GM23338 (cell line): Measurements from ENCODE around the gene PKNOX2. TPM values are rescaled to one million over a fixed set of nuclear protein-coding genes. Genes with fewer than 3 reads are reported as not detected.

Experiments used
- ATAC-seq: fragments of 200-7000 bp; cut with Tn5 transposase; 3 replicates; pipeline ENCODE4 v1.9.1; 2020
- DNase-seq: peaks from one replicate; pipeline ENCODE4 v3.0.0-alpha.2; 2015; ENCODE audit warnings: low spot score
- H2AFZ ChIP-seq: fragments of 200-600 bp; sonication (generic); 2 replicates; pipeline ENCODE4 v1.8.0; 2016; ENCODE audit warnings: antibody characterized with exemption, mild to moderate bottlenecking, moderate library complexity
- H3F3A ChIP-seq: fragments of 200-600 bp; sonication (generic); replicated peaks from 2 replicates; pipeline ENCODE4 v1.8.0; 2017; ENCODE audit warnings: antibody characterized with exemption, mixed run types, low read depth
- H3K27ac ChIP-seq: fragments of 200-600 bp; sonication (generic); 2 replicates; pipeline ENCODE4 v1.6.1; 2016; ENCODE audit warnings: low read depth
- H3K27me3 ChIP-seq: fragments of 200-600 bp; sonication (generic); 2 replicates; pipeline ENCODE4 v1.8.0; 2016; ENCODE audit warnings: mild to moderate bottlenecking, mixed run types, moderate library complexity; ENCODE audit not compliant: insufficient read depth
- H3K36me3 ChIP-seq: fragments of 200-600 bp; sonication (generic); 2 replicates; pipeline ENCODE4 v1.8.0; 2016; ENCODE audit warnings: mild to moderate bottlenecking; ENCODE audit not compliant: insufficient read depth
- H3K4me1 ChIP-seq: fragments of 200-600 bp; sonication (generic); 2 replicates; pipeline ENCODE4 v1.8.0; 2016; ENCODE audit warnings: mild to moderate bottlenecking, moderate library complexity; ENCODE audit not compliant: insufficient read depth
- H3K4me2 ChIP-seq: fragments of 200-600 bp; sonication (generic); 2 replicates; pipeline ENCODE4 v1.7.1; 2017; ENCODE audit warnings: mixed run types
- H3K4me3 ChIP-seq: fragments of 200-600 bp; sonication (generic); 2 replicates; pipeline ENCODE4 v1.6.1; 2016; ENCODE audit warnings: mixed run types
- H3K79me2 ChIP-seq: fragments of 200-600 bp; sonication (generic); replicated peaks from 2 replicates; pipeline ENCODE4 v1.8.0; 2017; ENCODE audit warnings: mild to moderate bottlenecking; ENCODE audit not compliant: insufficient read depth
- H3K9me2 ChIP-seq: fragments of 200-600 bp; sonication (generic); 2 replicates; pipeline ENCODE4 v1.8.0; 2017; ENCODE audit not compliant: insufficient read depth
- H4K20me1 ChIP-seq: fragments of 200-600 bp; sonication (generic); replicated peaks from 2 replicates; pipeline ENCODE4 v1.8.0; 2017; ENCODE audit warnings: mild to moderate bottlenecking; ENCODE audit not compliant: insufficient read depth
- H3K27ac Mint-ChIP-seq: 2 replicates; pipeline ENCODE4 v1.8.0; 2020; ENCODE audit warnings: inconsistent platforms, mild to moderate bottlenecking, moderate library complexity, mixed read lengths
- H3K27me3 Mint-ChIP-seq: 3 replicates; pipeline ENCODE4 v1.8.0; 2022; ENCODE audit warnings: low read depth, mild to moderate bottlenecking, moderate library complexity, mixed read lengths, inconsistent platforms; ENCODE audit not compliant: insufficient read depth, poor library complexity
- H3K36me3 Mint-ChIP-seq: 3 replicates; pipeline ENCODE4 v1.8.0; 2021; ENCODE audit warnings: low read depth, mild to moderate bottlenecking, inconsistent platforms, moderate library complexity, mixed read lengths
- H3K4me1 Mint-ChIP-seq: 3 replicates; pipeline ENCODE4 v1.8.0; 2020; ENCODE audit warnings: mild to moderate bottlenecking, inconsistent platforms, mixed read lengths
- H3K4me3 Mint-ChIP-seq: 3 replicates; pipeline ENCODE4 v1.8.0; 2021; ENCODE audit warnings: moderate library complexity, mild to moderate bottlenecking, inconsistent platforms, mixed read lengths
- H3K9me3 Mint-ChIP-seq: 3 replicates; pipeline ENCODE4 v1.8.0; 2020; ENCODE audit warnings: moderate library complexity, mild to moderate bottlenecking, inconsistent platforms, mixed read lengths
- EZH2phosphoT487 ChIP-seq: fragments of 200-600 bp; sonication (generic); IDR thresholded peaks from one replicate; pipeline ENCODE4 v1.8.1; 2018; ENCODE audit warnings: antibody characterized with exemption; ENCODE audit not compliant: unreplicated experiment
- JUNB ChIP-seq: IDR thresholded peaks from one replicate; pipeline ENCODE4 v1.6.1; 2016; ENCODE audit warnings: antibody characterized with exemption; ENCODE audit not compliant: unreplicated experiment
- NANOG ChIP-seq: IDR thresholded peaks from 2 replicates; pipeline ENCODE4 v1.6.1; 2016; ENCODE audit warnings: antibody characterized with exemption, borderline replicate concordance
- POLR2AphosphoS5 ChIP-seq: IDR thresholded peaks from 2 replicates; pipeline ENCODE4 v1.6.1; 2016; ENCODE audit warnings: antibody characterized with exemption, low read depth
- REST ChIP-seq: IDR thresholded peaks from one replicate; pipeline ENCODE4 v1.6.1; 2018; ENCODE audit warnings: antibody characterized with exemption; ENCODE audit not compliant: unreplicated experiment
- STAT1 ChIP-seq: IDR thresholded peaks from one replicate; pipeline ENCODE4 v1.6.1; 2016; ENCODE audit warnings: antibody characterized with exemption; ENCODE audit not compliant: unreplicated experiment
- polyA plus RNA-seq: library from polyadenylated mRNA; unstranded; fragments of >200 nt; fragmentation: Nextera tagmentation; extraction: Ambion mirVana; gene quantifications from 2 replicates; pipeline ENCODE4 v1.2.1, GENCODE V29; 2016
- total RNA-seq: library from RNA; depleted of rRNA; stranded (reverse); fragments of >200 nt; shearing (Covaris generic); gene quantifications from 2 replicates; pipeline ENCODE4 v1.2.3, GENCODE V29; 2014

PKNOX2 gene
- total and polyA plus RNA-seq, 2 experiments from 2014 or later, result 0.42 to 0.83 TPM

GRCh38 chr11:125245299-125245698 is 80.7 kb downstream of the PKNOX2 start:
- no peaks in the 10 kb centered on the region for H4K20me1 ChIP-seq
- Mint-ChIP-seq H3K4me1 (peaks cover 14% of the 10 kb centered on the region), H3K27me3 (peaks cover 10% of the 10 kb centered on the region), H3K36me3 (peaks cover 2% of the 10 kb centered on the region; the same call in 1 of the 3 replicates), H3K4me3 (no peak overlapping the region), H3K9me3 (no peaks in the 10 kb centered on the region; the same call in 2 of the 3 replicates), H3K27ac (no peak overlapping the region)
- no peaks in the 10 kb centered on the region for H3K79me2 ChIP-seq
- H3K36me3 ChIP-seq, result no peaks in the 10 kb centered on the region
- no peak overlapping the region for H3K27ac ChIP-seq
- no peak overlapping the region for H3K4me3 ChIP-seq
- H3K4me1 ChIP-seq, result peaks cover 3% of the 10 kb centered on the region
- TF ChIP-seq STAT1 (no peak), EZH2phosphoT487 (no peak), JUNB (no peak)
- DNase-seq (no peak), ATAC-seq (no peak)
- no peaks in the 10 kb centered on the region for H3F3A ChIP-seq
- no peaks in the 10 kb centered on the region for H3K27me3 ChIP-seq
- no peak overlapping the region for H3K4me2 ChIP-seq
- H3K9me2 ChIP-seq, result no peaks in the 10 kb centered on the region
- no peak overlapping the region for H2AFZ ChIP-seq

GRCh38 chr11:125247431-125247830 is 82.9 kb downstream of the PKNOX2 start:
- H3F3A ChIP-seq, result no peaks in the 10 kb centered on the region
- no peaks in the 10 kb centered on the region for H3K4me1 ChIP-seq
- ATAC-seq (no peak), DNase-seq (no peak)
- no peak overlapping the region for H3K27ac ChIP-seq
- Mint-ChIP-seq H3K27me3 (peaks cover 6% of the 10 kb centered on the region), H3K4me1 (peaks cover 10% of the 10 kb centered on the region), H3K9me3 (no peaks in the 10 kb centered on the region; the same call in 2 of the 3 replicates), H3K36me3 (peaks cover 2% of the 10 kb centered on the region; the same call in 1 of the 3 replicates), H3K4me3 (no peak overlapping the region), H3K27ac (no peak overlapping the region)
- H3K4me2 ChIP-seq, result no peak overlapping the region
- no peak overlapping the region for H3K4me3 ChIP-seq
- H3K36me3 ChIP-seq, result no peaks in the 10 kb centered on the region
- TF ChIP-seq REST (no peak), NANOG (no peak), POLR2AphosphoS5 (no peak)
- H3K79me2 ChIP-seq, result no peaks in the 10 kb centered on the region
- H4K20me1 ChIP-seq, result no peaks in the 10 kb centered on the region
- H2AFZ ChIP-seq, result peak overlapping the region; percentile 38; the same call in 1 of the 2 replicates
- H3K27me3 ChIP-seq, result no peaks in the 10 kb centered on the region
- H3K9me2 ChIP-seq, result no peaks in the 10 kb centered on the region
